C4-2B (cell line): ENCODE results near the gene UBE2B.

ENCODE experiments used
- H3K27ac ChIP-seq: fragments of 450-650 bp; 2 replicates; pipeline ENCODE4 v1.5.1; 2017
- CTCF ChIP-seq: fragments of 450-650 bp; conservative IDR thresholded peaks from 2 replicates; pipeline ENCODE4 v1.5.1; 2017; ENCODE audit warnings: mild to moderate bottlenecking
- ZFX ChIP-seq: fragments of 450-650 bp; IDR thresholded peaks from 2 replicates; pipeline ENCODE4 v1.6.1; 2017

Gene UBE2B

GRCh38 chr5:134387443-134387842 is 16.1 kb downstream of the UBE2B start:
- no peak overlapping the region for H3K27ac ChIP-seq
- TF ChIP-seq CTCF (no peak), ZFX (no peak)

DNA sequence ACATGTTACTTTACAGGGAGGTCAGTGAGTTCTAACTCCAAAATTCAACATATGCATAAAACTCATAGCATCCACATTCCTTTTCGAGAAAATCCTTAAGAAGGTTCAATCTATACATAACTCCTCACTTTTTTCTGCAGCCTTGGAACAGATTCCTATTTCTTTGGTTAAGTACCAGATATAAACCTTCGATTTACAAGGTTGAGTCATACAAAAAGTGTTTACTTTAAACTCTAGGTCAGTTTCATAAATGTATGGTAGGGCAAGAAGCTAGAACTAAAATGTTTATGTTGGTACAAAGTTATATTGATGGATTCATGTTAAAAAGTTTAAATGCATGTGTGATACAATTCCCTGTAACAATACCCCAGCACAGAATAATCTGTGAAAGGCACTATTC is 20.9 kb downstream of the UBE2B start:
- H3K27ac ChIP-seq: no peak overlapping the region
- TF ChIP-seq ZFX: no peak
- no peak for TF ChIP-seq CTCF

GRCh38 chr5:134394932-134395331 is 23.6 kb downstream of the UBE2B start:
- H3K27ac ChIP-seq: no peak overlapping the region
- no peak for TF ChIP-seq ZFX
- no peak for TF ChIP-seq CTCF

DNA sequence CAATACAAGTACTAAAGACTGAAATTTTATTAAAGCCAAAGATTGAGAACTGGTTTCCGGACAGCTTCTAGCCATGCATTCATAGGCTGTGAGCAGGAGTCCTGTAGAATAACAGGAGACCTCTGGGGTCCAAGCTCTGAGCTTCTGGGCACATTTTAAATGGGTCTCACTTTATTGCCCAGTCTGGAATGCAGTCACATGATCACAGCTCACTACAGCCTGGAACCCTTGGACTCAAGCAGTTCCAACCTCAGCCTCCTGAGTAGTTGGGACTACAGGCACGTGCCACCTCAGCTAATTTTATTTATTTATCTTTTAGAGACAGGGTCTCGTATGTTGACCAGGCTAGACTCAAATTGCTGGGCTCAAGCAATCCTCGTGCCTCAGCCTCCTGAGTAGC is 24.9 kb downstream of the UBE2B start:
- TF ChIP-seq ZFX (no peak), CTCF (no peak)
- H3K27ac ChIP-seq: no peak overlapping the region

DNA sequence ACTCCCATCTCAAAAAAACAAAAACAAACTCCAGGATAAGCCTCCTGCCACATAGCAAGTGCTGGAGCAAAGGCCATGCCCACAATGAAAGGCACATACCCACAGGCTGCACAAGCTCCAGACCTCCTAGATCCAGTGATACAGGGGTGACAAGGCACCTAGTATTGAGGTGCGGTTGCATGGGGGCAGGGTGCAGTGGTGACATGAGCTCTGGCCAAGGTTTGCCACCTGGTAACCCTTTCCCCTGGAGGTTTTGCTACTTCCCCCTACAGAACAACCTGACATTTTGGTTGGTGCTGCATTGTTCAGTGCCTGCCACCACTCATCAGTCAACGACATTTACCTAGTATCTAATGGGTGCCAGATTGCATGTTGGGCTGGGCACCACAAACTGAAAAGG is 25.8 kb downstream of the UBE2B start:
- no peak overlapping the region for H3K27ac ChIP-seq
- TF ChIP-seq ZFX (no peak), CTCF (no peak)

DNA sequence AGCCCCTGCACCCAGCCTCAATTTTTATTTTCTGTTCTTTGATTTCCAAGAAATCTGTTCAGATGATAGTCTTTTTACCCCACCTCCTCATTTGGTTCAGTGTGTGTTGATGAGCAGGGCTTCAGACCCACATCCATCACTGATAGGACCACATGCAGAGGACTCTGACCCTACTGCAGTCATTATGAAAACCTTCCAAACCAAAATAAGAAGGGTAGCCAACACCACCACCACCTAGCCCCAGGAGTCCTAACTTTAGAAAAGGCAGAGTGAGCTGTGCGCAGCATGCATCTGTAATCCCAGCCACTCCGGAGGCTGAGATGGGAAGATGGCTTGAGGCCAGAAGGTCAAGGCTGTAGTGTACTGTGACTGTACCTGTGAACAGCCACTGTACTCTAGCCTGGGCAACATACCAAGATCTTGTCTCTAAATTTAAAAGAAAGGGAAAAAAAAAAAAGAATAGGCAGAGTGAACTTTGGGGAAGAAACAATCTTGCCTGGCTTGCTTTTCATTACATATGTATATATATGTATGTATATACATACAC is 27.3 kb downstream of the UBE2B start:
- H3K27ac ChIP-seq: no peak overlapping the region
- no peak for TF ChIP-seq ZFX
- no peak for TF ChIP-seq CTCF

DNA sequence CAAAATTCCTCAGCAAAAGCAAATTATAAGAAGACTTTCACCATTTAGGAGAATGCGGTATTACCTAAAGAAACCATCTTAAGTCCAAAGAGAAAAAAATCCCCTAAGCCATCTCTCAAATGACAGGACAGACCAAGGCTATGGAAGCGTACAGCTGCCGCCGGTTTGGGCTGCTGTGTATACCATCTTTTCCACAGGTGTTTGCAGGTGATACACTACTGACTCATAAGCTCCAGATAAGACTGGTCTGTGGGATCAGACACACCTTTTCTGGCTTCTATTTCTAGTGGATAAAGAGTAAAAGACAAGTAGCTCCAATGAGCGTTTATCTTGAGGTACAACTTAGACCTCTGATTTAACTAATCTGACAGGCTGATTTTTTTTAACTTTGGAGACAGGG is 32.6 kb downstream of the UBE2B start:
- no peak overlapping the region for H3K27ac ChIP-seq
- TF ChIP-seq ZFX (no peak), CTCF (no peak)
